Glutamatergic neuron (in vitro differentiated cells): ENCODE measurements around the gene DBNDD2. TPM values are rescaled to one million over a fixed set of nuclear protein-coding genes. Genes with fewer than 3 reads are reported as not detected.

Experiments
- DNase-seq: peaks from one replicate; pipeline ENCODE4 v3.0.0; 2022
- H3K27ac Mint-ChIP-seq: one replicate; pipeline ENCODE4 v1.8.0; 2020; ENCODE audit warnings: mild to moderate bottlenecking, mixed read lengths, inconsistent platforms; ENCODE audit not compliant: unreplicated experiment
- H3K27me3 Mint-ChIP-seq: one replicate; pipeline ENCODE4 v1.8.0; 2020; ENCODE audit warnings: mild to moderate bottlenecking, moderate library complexity, mixed read lengths, inconsistent platforms; ENCODE audit not compliant: unreplicated experiment
- H3K36me3 Mint-ChIP-seq: one replicate; pipeline ENCODE4 v1.8.0; 2020; ENCODE audit warnings: mild to moderate bottlenecking, mixed read lengths, inconsistent platforms; ENCODE audit not compliant: unreplicated experiment
- H3K4me1 Mint-ChIP-seq: one replicate; pipeline ENCODE4 v1.8.0; 2020; ENCODE audit warnings: mild to moderate bottlenecking, low read depth, mixed read lengths, inconsistent platforms; ENCODE audit not compliant: unreplicated experiment
- H3K4me3 Mint-ChIP-seq: one replicate; pipeline ENCODE4 v1.8.0; 2020; ENCODE audit warnings: mild to moderate bottlenecking, mixed read lengths, inconsistent platforms; ENCODE audit not compliant: unreplicated experiment
- H3K9me3 Mint-ChIP-seq: one replicate; pipeline ENCODE4 v1.8.0; 2020; ENCODE audit warnings: mild to moderate bottlenecking, moderate library complexity, mixed read lengths, inconsistent platforms; ENCODE audit not compliant: unreplicated experiment
- total RNA-seq: library from RNA; stranded (reverse); fragmentation: NEBNext Ultra II Directional; extraction: Animal tissue kit (Norgen Biotek cat#: 25700); gene quantifications from one replicate; pipeline ENCODE4 v1.2.1, GENCODE V29; 2021; ENCODE audit not compliant: unreplicated experiment
- TF ChIP-seq, protein P1 (sequence below): fragments of 200-600 bp; sonication (generic); IDR thresholded peaks from one replicate; pipeline ENCODE4 v1.5.0; 2021; ENCODE audit not compliant: partially characterized antibody, unreplicated experiment

The DBNDD2 gene
- total RNA-seq, 1 donor from 2014 or later: 4.1 TPM

DNA sequence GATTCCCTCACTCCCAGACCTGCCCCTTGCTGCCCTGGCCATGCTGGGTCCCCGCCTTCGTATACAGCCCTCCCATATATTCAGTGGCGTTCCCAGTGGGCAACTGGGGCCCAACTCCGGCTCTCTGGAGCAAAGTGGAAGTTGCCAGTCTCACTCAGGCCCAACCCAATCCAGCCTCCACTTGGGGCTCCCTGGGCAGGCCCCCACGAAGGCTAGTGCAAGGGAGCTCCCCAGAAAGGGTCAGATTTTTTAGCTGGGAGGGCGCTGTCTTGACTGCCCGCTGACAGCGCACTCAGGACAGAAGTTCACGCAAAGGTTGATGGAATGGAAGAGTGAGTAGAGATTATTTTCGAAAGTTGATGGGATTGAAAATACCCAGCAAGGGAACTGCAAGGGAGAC is 35.8 kb upstream of the DBNDD2 start:
- Mint-ChIP-seq H3K36me3 (no peaks in the 10 kb centered on the region), H3K4me3 (no peak overlapping the region), H3K27me3 (peaks cover 4% of the 10 kb centered on the region), H3K4me1 (no peaks in the 10 kb centered on the region), H3K9me3 (peaks cover 1% of the 10 kb centered on the region), H3K27ac (no peak overlapping the region)
- no peak for DNase-seq
- TF ChIP-seq, protein P1, sequence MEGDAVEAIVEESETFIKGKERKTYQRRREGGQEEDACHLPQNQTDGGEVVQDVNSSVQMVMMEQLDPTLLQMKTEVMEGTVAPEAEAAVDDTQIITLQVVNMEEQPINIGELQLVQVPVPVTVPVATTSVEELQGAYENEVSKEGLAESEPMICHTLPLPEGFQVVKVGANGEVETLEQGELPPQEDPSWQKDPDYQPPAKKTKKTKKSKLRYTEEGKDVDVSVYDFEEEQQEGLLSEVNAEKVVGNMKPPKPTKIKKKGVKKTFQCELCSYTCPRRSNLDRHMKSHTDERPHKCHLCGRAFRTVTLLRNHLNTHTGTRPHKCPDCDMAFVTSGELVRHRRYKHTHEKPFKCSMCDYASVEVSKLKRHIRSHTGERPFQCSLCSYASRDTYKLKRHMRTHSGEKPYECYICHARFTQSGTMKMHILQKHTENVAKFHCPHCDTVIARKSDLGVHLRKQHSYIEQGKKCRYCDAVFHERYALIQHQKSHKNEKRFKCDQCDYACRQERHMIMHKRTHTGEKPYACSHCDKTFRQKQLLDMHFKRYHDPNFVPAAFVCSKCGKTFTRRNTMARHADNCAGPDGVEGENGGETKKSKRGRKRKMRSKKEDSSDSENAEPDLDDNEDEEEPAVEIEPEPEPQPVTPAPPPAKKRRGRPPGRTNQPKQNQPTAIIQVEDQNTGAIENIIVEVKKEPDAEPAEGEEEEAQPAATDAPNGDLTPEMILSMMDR: no peak

DNA sequence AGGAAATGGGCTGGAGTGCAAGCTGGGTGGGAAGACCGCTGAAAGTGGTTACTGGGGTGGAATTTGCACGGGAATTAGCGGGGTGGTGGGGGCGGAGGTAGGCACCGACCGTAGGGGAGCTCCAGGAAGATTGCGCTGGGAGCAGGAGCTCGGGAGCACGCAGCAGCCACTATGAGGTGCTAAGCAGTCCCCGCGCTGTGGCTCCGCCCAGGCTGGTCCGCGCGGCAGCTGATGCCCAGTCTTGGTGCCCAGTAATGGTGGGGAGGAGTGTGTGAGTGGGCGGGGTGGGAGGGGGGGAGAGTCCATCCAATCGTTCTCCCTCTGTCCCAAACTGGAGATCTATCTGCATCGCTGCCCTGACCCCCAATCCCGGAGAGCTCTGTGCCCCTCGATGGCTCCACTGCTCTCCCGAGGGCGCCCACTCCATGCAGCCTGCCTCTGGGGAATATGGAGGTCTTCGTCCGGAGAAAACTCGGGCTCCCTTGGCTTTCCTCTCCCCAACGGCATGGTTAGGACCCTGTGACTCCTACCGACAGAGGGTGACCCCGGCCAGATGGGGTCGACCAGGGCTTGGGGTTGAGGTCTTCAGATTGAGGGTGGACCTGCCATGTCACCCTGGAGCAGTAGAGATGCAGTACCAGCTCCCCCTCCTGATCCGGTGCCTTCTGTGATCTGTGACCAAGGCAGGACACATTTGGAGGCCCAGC is 35.3 kb upstream of the DBNDD2 start:
- H3K36me3 Mint-ChIP-seq: no peaks in the 10 kb centered on the region
- no peak overlapping the region for H3K27ac Mint-ChIP-seq
- no peak for DNase-seq
- TF ChIP-seq, protein P1: no peak
- H3K4me3 Mint-ChIP-seq: no peak overlapping the region
- no peaks in the 10 kb centered on the region for H3K4me1 Mint-ChIP-seq
- H3K9me3 Mint-ChIP-seq: peaks cover 1% of the 10 kb centered on the region
- peaks cover 2% of the 10 kb centered on the region for H3K27me3 Mint-ChIP-seq

GRCh38 chr20:45373353-45374100 is 34.6 kb upstream of the DBNDD2 start:
- peak; percentile 81 for DNase-seq
- TF ChIP-seq, protein P1: peak; percentile 59
- Mint-ChIP-seq H3K27ac (no peak overlapping the region), H3K9me3 (peaks cover 1% of the 10 kb centered on the region), H3K4me3 (peak overlapping the region; percentile 76), H3K4me1 (no peaks in the 10 kb centered on the region), H3K36me3 (no peaks in the 10 kb centered on the region), H3K27me3 (peaks cover 2% of the 10 kb centered on the region)

- Mint-ChIP-seq H3K9me3 (peaks cover 1% of the 10 kb centered on the region), H3K27ac (peak overlapping the region; percentile 12), H3K4me3 (peak overlapping the region; percentile 15), H3K27me3 (peaks cover 2% of the 10 kb centered on the region), H3K36me3 (no peaks in the 10 kb centered on the region), H3K4me1 (no peaks in the 10 kb centered on the region)
- TF ChIP-seq, protein P1: no peak
- no peak for DNase-seq
Observed at GRCh38 chr20:45374101-45374467, 34.0 kb upstream of the DBNDD2 start.

DNA sequence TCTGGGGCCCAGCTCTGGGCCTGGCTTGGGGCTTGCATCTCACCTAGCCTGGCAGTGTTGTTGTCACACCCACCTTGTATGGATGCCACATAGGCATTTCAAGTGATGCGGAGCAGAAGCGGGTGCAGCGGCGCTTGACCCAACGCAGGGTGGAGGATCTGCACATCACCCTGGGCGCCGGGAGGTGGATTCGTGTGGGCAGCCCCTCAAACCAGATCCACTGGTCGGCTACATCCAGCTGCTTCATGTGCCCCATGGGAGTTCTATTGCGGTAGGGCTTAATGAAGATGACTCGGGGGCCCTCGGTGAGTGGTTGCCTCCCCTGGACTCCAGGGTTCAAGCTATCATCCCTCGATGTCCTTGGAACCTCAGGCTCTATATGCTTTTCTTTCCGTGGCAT is 33.1 kb upstream of the DBNDD2 start:
- peaks cover 1% of the 10 kb centered on the region for H3K9me3 Mint-ChIP-seq
- TF ChIP-seq, protein P1: no peak
- H3K4me1 Mint-ChIP-seq: no peaks in the 10 kb centered on the region
- DNase-seq: no peak
- H3K4me3 Mint-ChIP-seq: no peak overlapping the region
- H3K27me3 Mint-ChIP-seq: peaks cover 4% of the 10 kb centered on the region
- no peak overlapping the region for H3K27ac Mint-ChIP-seq
- no peaks in the 10 kb centered on the region for H3K36me3 Mint-ChIP-seq
